NB4 (cell line): Measurements from ENCODE around the gene P2RX6.

Experiments used
- MYC ChIP-seq: IDR thresholded peaks from 2 replicates; pipeline ENCODE4 v1.6.1; 2011; ENCODE audit warnings: low read depth, low read length
- POLR2A ChIP-seq: IDR thresholded peaks from 2 replicates; pipeline ENCODE4 v1.6.1; 2011; ENCODE audit warnings: mild to moderate bottlenecking; ENCODE audit not compliant: insufficient read length; ENCODE audit errors: extremely low read depth
- TF ChIP-seq, protein P1 (sequence below): IDR thresholded peaks from one replicate; pipeline ENCODE4 v1.5.1; 2012; ENCODE audit warnings: low read depth, low read length

DNA sequence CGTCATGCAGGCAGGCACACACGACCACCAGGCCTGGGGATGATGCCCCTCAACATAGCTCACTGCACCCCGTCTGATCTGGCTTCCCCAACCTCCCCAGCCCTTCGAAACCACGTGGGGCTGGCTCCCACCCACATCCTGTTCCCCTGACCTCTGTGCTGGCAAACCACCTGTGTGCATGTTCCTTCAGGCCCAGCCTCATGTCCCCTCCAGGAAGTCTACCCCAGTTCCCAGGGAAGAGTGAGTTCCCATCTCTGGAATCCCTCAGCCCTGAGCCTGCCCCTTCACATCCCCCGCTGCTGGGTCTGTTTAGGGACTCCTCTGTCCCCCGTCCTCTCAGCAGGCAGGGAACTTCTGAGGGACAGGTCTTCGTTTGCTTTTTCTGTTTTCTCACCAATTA, 10.3 kb downstream of the P2RX6 start:
- TF ChIP-seq, protein P1, sequence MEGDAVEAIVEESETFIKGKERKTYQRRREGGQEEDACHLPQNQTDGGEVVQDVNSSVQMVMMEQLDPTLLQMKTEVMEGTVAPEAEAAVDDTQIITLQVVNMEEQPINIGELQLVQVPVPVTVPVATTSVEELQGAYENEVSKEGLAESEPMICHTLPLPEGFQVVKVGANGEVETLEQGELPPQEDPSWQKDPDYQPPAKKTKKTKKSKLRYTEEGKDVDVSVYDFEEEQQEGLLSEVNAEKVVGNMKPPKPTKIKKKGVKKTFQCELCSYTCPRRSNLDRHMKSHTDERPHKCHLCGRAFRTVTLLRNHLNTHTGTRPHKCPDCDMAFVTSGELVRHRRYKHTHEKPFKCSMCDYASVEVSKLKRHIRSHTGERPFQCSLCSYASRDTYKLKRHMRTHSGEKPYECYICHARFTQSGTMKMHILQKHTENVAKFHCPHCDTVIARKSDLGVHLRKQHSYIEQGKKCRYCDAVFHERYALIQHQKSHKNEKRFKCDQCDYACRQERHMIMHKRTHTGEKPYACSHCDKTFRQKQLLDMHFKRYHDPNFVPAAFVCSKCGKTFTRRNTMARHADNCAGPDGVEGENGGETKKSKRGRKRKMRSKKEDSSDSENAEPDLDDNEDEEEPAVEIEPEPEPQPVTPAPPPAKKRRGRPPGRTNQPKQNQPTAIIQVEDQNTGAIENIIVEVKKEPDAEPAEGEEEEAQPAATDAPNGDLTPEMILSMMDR, result no peak
- TF ChIP-seq POLR2A (no peak), MYC (no peak)
